HG03175 (cell line): Measurements from ENCODE around the gene TRIM13.
"Not testable (repeated sequence)": the region's sequence is repeated elsewhere in the genome, so short reads cannot be mapped to it uniquely, and the experiment has no call there.

Source experiments
- ATAC-seq: cut with Tn5 transposase; IDR thresholded peaks from one replicate; pipeline ENCODE4 v1.9.1; 2021; ENCODE audit warnings: mild to moderate bottlenecking, moderate library complexity; ENCODE audit not compliant: unreplicated experiment

Gene TRIM13

GRCh38 chr13:50055454-50055853 is 58.6 kb downstream of the TRIM13 start:
- no peak for ATAC-seq

GRCh38 chr13:50060718-50061117 is 63.9 kb downstream of the TRIM13 start:
- ATAC-seq: no peak

GRCh38 chr13:50062336-50062735 is 65.5 kb downstream of the TRIM13 start:
- ATAC-seq: not testable (repeated sequence)

GRCh38 chr13:50065712-50066111 is 68.9 kb downstream of the TRIM13 start:
- no peak for ATAC-seq
